AG04450 (cell line): ENCODE measurements around the gene CEPT1. TPM values are rescaled to one million over a fixed set of nuclear protein-coding genes. Genes with fewer than 3 reads are reported as not detected.

Experiments
- CTCF ChIA-PET: fragments of 300-600, 350-600 bp; formaldehyde crosslinking; extraction: SDS; loops from one replicate; lab custom pipeline; 2022; ENCODE audit warnings: antibody characterized with exemption, inconsistent platforms; lab: Charles Lee
- POLR2A ChIA-PET: fragments of 350-600 bp; formaldehyde crosslinking; extraction: SDS; loops from one replicate; lab custom pipeline; 2021; ENCODE audit warnings: antibody characterized with exemption, inconsistent platforms; lab: Yijun Ruan, JAX
- DNase-seq: peaks from one replicate; pipeline ENCODE4 v3.0.0-alpha.2; 2011; ENCODE audit warnings: low read depth, low spot score
- H3K27ac ChIP-seq: one replicate; pipeline ENCODE4 v1.5.1; 2012; ENCODE audit warnings: low read depth, low read length, control low read depth
- H3K27me3 ChIP-seq: one replicate; pipeline ENCODE4 v1.6.0; 2012; ENCODE audit warnings: low read length; ENCODE audit not compliant: control insufficient read depth, insufficient read depth
- H3K4me3 ChIP-seq: 2 replicates; pipeline ENCODE4 v1.5.1; 2011; ENCODE audit warnings: mild to moderate bottlenecking, low read depth, low read length, control low read depth
- H3K9me3 ChIP-seq: 2 replicates; pipeline ENCODE4 v1.5.1; 2012; ENCODE audit warnings: low read length; ENCODE audit not compliant: control insufficient read depth, insufficient read depth
- polyA plus RNA-seq: library from polyadenylated mRNA; depleted of rRNA; stranded (reverse); fragments of >200 nt; gene quantifications from 2 replicates; pipeline ENCODE4 v1.2.3, GENCODE V29; 2011
- TF ChIP-seq, protein P1 (sequence below): IDR thresholded peaks from 2 replicates; pipeline ENCODE4 v1.5.1; 2011; ENCODE audit warnings: low read depth, low read length, control low read depth, inconsistent platforms

The CEPT1 gene
- polyA plus RNA-seq, 1 experiment: 28.6 TPM

DNA sequence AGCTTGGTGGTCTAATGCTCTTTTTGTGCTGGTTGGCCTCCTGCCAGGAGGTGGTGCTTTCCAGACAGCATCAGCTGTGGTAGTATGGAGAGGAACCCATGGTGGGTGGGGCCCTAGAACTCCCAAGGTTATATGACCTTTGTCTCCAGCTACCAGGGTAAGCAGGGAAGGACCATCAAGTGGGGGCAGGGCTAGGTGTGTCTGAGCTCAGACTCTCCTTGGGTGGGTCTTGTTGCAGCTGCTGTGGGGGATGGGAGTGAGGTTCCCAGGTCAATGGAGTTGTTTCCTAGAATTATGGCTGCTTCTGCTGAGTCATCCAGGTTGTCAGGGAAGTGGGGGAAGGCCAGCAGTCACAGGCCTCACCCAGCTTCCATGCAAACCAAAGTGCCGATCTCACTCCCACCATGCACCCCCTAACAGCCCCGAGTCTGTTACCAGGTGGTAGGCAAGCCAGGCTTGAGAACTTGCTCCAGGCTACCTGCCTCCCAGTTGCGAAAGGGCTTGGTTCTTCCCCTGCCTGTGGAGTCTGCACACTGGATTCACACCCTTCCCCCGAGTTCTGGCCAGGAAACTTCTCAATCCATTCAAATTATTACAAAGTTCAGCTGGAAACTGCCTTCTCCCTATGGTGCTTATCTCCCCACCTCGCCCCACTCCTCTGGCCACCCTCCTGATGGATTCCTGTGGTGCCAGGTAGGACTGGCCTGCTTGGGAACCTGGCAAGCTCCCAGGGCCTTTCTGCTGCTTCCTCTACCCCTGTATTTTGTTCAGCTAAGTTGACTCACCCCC is 38.0 kb upstream of the CEPT1 start:
- Histone ChIP-seq H3K27me3 (no peaks in the 10 kb centered on the region), H3K4me3 (no peak overlapping the region), H3K9me3 (peaks cover 12% of the 10 kb centered on the region), H3K27ac (no peak overlapping the region)
- ChIA-PET POLR2A (no interaction called here), CTCF (interaction anchor here (1.9 kb wide), 1 partner anchor 72 kb away, joined by 8 read pairs; no protein-coding TSS in a partner anchor)
- no peak for DNase-seq
- TF ChIP-seq, protein P1, sequence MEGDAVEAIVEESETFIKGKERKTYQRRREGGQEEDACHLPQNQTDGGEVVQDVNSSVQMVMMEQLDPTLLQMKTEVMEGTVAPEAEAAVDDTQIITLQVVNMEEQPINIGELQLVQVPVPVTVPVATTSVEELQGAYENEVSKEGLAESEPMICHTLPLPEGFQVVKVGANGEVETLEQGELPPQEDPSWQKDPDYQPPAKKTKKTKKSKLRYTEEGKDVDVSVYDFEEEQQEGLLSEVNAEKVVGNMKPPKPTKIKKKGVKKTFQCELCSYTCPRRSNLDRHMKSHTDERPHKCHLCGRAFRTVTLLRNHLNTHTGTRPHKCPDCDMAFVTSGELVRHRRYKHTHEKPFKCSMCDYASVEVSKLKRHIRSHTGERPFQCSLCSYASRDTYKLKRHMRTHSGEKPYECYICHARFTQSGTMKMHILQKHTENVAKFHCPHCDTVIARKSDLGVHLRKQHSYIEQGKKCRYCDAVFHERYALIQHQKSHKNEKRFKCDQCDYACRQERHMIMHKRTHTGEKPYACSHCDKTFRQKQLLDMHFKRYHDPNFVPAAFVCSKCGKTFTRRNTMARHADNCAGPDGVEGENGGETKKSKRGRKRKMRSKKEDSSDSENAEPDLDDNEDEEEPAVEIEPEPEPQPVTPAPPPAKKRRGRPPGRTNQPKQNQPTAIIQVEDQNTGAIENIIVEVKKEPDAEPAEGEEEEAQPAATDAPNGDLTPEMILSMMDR: no peak

DNA sequence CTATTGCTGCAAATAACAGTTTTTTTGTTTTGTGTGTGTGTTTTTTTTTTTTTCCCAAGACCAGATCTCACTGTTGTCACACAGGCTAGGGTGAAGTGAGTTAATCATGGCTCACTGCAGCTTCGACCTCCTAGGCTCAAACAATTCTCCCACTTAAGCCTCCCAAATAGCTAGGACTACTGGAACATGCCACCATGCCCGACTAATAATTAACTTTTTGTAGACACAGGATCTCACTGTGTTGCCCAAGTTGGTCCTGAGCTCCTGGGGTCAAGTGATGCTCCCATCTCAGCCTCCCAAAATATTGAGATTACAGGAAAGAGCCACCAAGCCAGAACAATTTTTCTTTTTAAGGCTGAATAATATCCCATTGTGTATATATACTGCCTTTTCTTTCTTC is 35.0 kb upstream of the CEPT1 start:
- POLR2A ChIA-PET: no interaction called here

DNA sequence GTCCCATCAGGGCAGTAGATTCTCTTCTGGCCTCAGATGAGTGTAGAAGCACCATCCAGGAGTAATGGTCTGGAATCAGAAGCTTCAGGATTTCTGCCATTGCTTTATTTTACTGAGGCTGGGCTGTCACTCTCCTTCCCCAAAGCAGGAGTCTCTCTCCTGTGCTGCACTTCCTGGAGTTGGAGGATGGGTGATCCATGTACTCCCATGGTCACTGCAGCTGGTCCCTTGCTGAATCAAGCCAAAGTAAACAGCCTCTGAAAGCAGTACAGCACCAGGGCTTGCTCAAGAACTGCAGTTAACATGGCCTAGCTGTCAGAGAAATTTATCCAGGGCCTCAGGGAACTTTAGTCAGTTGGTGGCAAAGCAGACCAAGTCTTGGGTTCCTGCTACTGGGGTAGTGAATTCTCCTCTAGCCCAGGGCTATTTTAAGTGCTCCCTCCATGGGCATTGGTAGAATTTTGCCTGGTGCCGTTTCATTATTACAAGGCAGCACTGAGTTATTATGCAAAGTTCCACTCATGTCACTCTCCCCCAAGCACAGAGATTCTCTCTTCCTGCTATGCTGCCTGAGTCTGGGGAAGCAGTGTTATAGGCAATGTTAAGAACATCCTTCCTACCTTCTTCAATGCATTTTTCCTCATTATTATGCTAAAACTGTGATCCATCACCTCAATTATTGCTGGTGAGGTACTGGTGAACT is 29.7 kb upstream of the CEPT1 start:
- ChIA-PET CTCF (no interaction called here), POLR2A (no interaction called here)
- Histone ChIP-seq H3K4me3 (no peak overlapping the region), H3K27ac (no peak overlapping the region), H3K27me3 (no peaks in the 10 kb centered on the region), H3K9me3 (no peaks in the 10 kb centered on the region)
- DNase-seq: no peak
- TF ChIP-seq, protein P1: no peak

More for the DNA sequence above, 35.0 kb upstream of the CEPT1 start:
- DNase-seq: no peak
- CTCF ChIA-PET: interaction anchor here (0.9 kb wide), 1 partner anchor 27 kb away, joined by 3 read pairs; no protein-coding TSS in a partner anchor
- H3K27me3 ChIP-seq: no peaks in the 10 kb centered on the region
- H3K4me3 ChIP-seq: no peak overlapping the region
- TF ChIP-seq, protein P1: no peak
- H3K27ac ChIP-seq: no peak overlapping the region
- peaks cover 9% of the 10 kb centered on the region; the same call in 1 of the 2 replicates for H3K9me3 ChIP-seq

DNA sequence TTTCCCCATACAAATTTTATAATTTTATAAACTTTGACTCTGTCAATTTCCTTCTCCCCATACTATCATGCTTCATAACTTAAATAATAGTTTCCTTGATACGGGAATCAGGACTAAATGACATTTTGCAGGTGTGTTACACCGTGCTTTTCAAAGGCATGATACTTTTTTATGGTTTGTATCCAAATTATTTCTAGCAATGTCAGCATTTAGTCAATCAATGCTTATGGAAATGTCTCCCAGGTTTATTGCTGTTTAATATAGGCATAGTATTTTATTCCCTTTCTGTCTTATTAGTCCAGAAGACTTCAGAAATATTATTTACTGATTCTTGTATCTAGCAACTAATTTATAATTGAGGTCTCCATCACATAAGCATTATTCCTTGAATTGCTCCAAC is 23.5 kb upstream of the CEPT1 start:
- TF ChIP-seq, protein P1: no peak
- Histone ChIP-seq H3K9me3 (no peaks in the 10 kb centered on the region), H3K27me3 (no peaks in the 10 kb centered on the region), H3K27ac (no peak overlapping the region), H3K4me3 (no peak overlapping the region)
- ChIA-PET CTCF (no interaction called here), POLR2A (no interaction called here)
- DNase-seq: no peak

DNA sequence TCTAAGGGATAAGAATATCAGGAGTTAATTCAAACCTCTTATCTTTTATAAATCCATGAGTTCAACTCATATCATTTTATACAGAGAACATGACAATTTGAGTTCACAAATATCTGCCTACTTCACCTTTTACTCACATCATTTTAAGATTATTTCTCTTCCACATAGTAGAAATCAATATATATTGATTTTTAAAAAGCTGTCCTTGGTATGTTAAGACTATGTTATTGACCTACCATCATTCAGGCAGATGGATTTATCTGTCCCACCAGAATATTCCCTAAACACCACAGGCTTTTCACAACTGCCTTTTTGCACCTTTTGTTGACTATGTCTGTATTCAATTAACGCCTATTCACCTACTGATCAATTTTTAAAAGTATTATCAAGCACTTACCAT is 13.7 kb upstream of the CEPT1 start:
- no peak overlapping the region for H3K4me3 ChIP-seq
- H3K27me3 ChIP-seq: no peaks in the 10 kb centered on the region
- no peak for DNase-seq
- TF ChIP-seq, protein P1: no peak
- ChIA-PET CTCF (interaction anchor here (1.2 to 2.3 kb wide), 2 partner anchors 96 to 97 kb away, joined by 6 read pairs; no protein-coding TSS in a partner anchor), POLR2A (no interaction called here)
- H3K9me3 ChIP-seq: no peaks in the 10 kb centered on the region
- no peak overlapping the region for H3K27ac ChIP-seq
